ENCODE results near the gene L3MBTL2.

Gene L3MBTL2

GRCh38 chr22:41215926-41216325 lies 10.8 kb downstream of the L3MBTL2 start:
- DNase-seq, result no peak

- peak; percentile 70 for DNase-seq
These were observed 11.9 kb downstream of the L3MBTL2 start for GRCh38 chr22:41216984-41217383.

GRCh38 chr22:41217553-41218157 lies 12.5 kb downstream of the L3MBTL2 start:
- DNase-seq, result peak; percentile 56

- DNase-seq, result no peak
These were observed 17.9 kb downstream of the L3MBTL2 start for GRCh38 chr22:41222846-41223507.

GRCh38 chr22:41223535-41223934 lies 18.4 kb downstream of the L3MBTL2 start:
- DNase-seq, result no peak

- no peak for DNase-seq
These were observed 21.9 kb downstream of the L3MBTL2 start for GRCh38 chr22:41226723-41227655.

GRCh38 chr22:41229215-41229614 lies 24.1 kb downstream of the L3MBTL2 start:
- no peak for DNase-seq

GRCh38 chr22:41229730-41230400 lies 24.8 kb downstream of the L3MBTL2 start:
- no peak for DNase-seq

- DNase-seq, result no peak
These were observed 25.3 kb downstream of the L3MBTL2 start for GRCh38 chr22:41230401-41230785.

- no peak for DNase-seq
These were observed 26.3 kb downstream of the L3MBTL2 start for GRCh38 chr22:41231369-41231768.

GRCh38 chr22:41234815-41235695 lies 29.9 kb downstream of the L3MBTL2 start:
- DNase-seq, result no peak

- no peak for DNase-seq
These were observed 32.1 kb downstream of the L3MBTL2 start for GRCh38 chr22:41237036-41237706.

- no peak for DNase-seq
These were observed 32.8 kb downstream of the L3MBTL2 start for GRCh38 chr22:41237707-41238569.

GRCh38 chr22:41238570-41239442 lies 33.7 kb downstream of the L3MBTL2 start:
- no peak for DNase-seq

- DNase-seq, result no peak
These were observed 34.5 kb downstream of the L3MBTL2 start for GRCh38 chr22:41239443-41240128.

- DNase-seq, result no peak
These were observed 35.4 kb downstream of the L3MBTL2 start, which contains the start of gene CHADL for GRCh38 chr22:41240377-41241132. CHADL (minus strand) TSS chr22:41240931; CDS start chr22:41240881, 50 bp downstream.

- DNase-seq, result no peak
These were observed 36.1 kb downstream of the L3MBTL2 start for GRCh38 chr22:41241133-41241676.
